Head of caudate nucleus (tissue), 42 donors: ENCODE measurements around the gene MRI1.
"Not testable (repeated sequence)": the region's sequence is repeated elsewhere in the genome, so short reads cannot be mapped to it uniquely, and the experiment has no call there.

Experiments used
- DNase-seq, 42 donors: peaks; one replicate each; pipeline versions ENCODE4 v3.0.0 to v3.0.0-alpha.2; 2020 to 2021; ENCODE audit warnings: mixed read lengths in 7 of 42
- intact Hi-C: fragments of 100-400 bp; cut with DNase I; formaldehyde crosslinking; loops from one replicate; pipeline ENCODE4 v1.15.0; 2022

Gene MRI1

DNA sequence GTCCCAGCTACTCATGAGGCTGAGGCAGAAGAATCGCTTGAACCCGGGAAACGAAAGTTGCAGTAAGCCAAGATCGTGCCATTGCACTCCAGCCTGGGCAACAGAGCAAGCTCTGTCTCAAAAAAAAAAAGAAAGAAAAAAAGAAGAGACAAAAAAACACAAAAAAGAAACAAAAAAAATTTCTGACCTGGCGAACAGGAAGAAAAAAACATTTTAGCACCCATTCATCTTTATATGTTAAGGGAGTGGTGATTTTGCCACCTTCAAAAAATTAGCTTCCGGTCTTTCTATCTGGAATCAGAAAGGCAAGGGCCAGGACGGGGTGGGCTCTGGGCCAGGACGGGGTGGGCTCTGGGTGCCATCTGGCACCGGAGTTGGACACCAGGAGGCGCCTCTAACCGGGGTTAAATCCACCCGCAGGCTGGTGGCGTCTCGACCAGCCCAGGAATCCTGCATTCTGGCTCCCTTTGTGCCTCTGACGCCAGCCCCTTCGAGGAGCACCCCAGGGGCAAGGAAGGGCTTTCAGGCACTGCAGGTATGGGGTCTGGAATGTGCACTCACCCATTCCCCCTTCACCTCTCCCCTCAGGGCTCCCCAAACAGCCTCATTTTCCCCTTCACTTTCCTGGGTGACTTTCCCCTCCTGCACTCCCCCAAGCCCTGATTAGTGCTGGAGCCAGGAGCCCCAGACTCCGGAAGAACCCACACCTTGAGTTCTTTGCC, 20.6 kb downstream of the MRI1 start:
- DNase-seq, result peak in 40 of 42 donors; percentile 42 to 88 (median 66)
- intact Hi-C loops, result loop anchor here (2.0 kb wide), 1 partner anchor 78 kb away; no protein-coding TSS in a partner anchor

DNA sequence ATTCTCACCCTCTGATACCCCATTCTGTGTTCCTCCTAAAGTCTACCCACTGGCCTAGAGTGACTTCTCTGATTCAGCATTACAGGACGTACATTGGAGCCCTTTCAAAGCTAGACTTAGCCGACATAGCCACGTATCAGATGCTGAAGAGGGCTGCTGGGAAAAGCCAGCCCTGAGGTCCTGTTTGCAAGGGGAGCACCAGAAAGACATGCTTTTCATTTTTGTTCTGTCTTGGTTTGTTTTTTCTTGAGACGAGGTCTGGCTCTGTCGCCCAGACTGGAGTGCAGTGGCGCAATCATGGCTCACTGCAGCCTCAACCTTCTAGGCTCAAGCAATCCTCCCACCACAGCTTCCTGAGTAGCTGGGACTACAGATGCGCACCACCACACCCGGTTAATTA, 24.7 kb downstream of the MRI1 start:
- intact Hi-C loops, result no loop called here
- DNase-seq, result no peak

DNA sequence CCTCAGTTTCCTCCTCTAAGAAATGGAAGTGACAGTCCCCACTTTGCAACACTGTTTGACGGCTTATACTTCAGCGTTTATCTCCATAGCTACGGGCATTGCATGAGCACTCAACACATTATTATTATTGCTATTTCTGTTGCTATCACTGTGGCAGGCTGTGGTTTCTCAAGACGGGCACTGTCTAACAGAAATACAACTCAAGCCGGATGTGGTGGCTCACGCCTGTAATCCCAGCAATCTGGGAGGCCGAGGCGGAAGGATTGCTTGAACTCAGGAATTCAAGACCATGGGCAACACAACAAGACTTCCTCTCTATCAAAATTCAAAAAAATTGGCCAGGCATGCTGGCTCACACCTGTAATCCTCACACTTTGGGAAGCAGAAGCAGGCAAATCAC, 26.0 kb downstream of the MRI1 start:
- intact Hi-C loops, result no loop called here
- DNase-seq, result no peak

- DNase-seq, intact Hi-C loops: not testable (repeated sequence)
These were observed 29.0 kb downstream of the MRI1 start for GRCh38 chr19:13793317-13793716.

GRCh38 chr19:13794398-13794756, 30.1 kb downstream of the MRI1 start:
- intact Hi-C loops, result no loop called here
- DNase-seq, result peak in 19 of 42 donors; percentile 19 to 75 (median 36)

- intact Hi-C loops, result loop anchor here (5.0 kb wide), 1 partner anchor 67 kb away; no protein-coding TSS in a partner anchor
- peak; percentile 95 to 99 (median 98) for DNase-seq
These were observed 30.7 kb downstream of the MRI1 start, which contains the start of gene ZSWIM4 for GRCh38 chr19:13794757-13795589. Gene ZSWIM4 (plus strand): TSS chr19:13795443. CDS start chr19:13795649, 206 bp downstream.

- peak in 4 of 42 donors; percentile 12 to 45 (median 20) for DNase-seq
- intact Hi-C loops, result loop anchor here (5.0 kb wide), 1 partner anchor 67 kb away; no protein-coding TSS in a partner anchor
These were observed 31.4 kb downstream of the MRI1 start for GRCh38 chr19:13795595-13796300.

GRCh38 chr19:13796301-13797057, 32.2 kb downstream of the MRI1 start:
- intact Hi-C loops, result loop anchor here (5.0 kb wide), 1 partner anchor 66 kb away; no protein-coding TSS in a partner anchor
- peak in 8 of 42 donors; percentile 11 to 55 (median 26) for DNase-seq

- no peak for DNase-seq
- intact Hi-C loops, result loop anchor here (5.0 kb wide), 1 partner anchor 65 kb away; no protein-coding TSS in a partner anchor
These were observed 32.7 kb downstream of the MRI1 start for GRCh38 chr19:13797058-13797440.

DNA sequence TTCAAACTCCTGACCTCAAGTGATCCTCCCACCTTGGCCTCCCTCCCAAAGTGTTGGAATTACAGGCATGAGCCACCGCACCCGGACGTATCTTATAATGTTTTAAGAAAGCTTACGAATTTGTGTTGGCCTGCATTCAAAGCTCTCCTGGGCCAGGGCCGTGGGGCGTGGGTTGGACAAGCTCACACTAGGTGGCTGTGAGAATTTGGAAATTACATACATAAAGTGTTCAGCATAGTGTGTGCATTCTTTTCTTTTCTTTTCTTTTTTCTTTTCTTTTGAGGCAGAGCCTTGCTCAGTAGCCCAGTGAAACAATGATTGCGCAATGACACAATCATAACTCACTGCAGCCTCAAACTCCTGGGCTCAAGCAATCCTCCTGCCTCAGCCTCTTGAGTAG, 33.5 kb downstream of the MRI1 start:
- no peak for DNase-seq
- intact Hi-C loops, result loop anchor here (5.0 kb wide), 1 partner anchor 64 kb away; no protein-coding TSS in a partner anchor

DNA sequence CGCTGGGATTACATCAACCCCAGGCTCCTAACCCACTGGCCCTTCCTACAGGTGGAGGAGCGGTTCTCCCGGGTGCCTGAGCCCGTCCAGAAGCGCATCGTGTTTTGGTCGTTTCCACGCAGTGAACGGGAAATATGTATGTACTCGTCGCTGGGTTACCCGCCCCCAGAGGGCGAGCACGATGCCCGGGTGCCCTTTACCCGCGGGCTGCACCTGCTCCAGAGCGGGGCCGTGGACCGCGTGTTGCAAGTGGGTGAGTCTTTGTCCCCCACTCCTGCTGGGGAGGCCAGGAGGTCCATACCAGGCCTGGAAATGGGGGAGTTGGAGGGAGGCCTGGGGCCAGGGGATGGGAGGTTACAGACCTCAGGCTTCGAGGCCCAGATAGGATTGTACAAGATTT, 35.3 kb downstream of the MRI1 start:
- DNase-seq, result no peak
- intact Hi-C loops, result loop anchor here (5.0 kb wide), 1 partner anchor 63 kb away; no protein-coding TSS in a partner anchor

DNA sequence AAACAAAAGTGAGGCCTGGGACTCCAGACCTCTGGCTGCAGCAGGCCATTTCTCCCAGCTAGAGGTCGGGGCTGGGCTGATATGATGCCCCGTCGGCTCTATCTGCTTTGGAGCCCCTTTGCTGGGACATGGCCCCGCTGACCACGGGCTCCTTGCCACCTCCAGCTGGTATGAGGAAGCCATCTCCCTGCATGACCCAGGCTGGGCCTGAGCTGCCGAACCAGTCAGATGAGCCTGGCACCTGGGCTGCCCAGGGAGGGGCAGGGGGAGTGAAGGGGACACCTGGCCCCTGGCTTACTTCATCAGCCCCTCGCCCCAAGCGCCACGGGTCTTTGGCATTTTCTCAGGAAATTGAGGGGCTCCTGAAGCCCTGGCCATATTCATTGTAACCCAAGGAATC, 38.7 kb downstream of the MRI1 start:
- intact Hi-C loops, result no loop called here

GRCh38 chr19:13804830-13805683, 40.7 kb downstream of the MRI1 start:
- DNase-seq, result peak in 25 of 42 donors; percentile 16 to 76 (median 35)
- intact Hi-C loops, result no loop called here

More for the DNA sequence above, 38.7 kb downstream of the MRI1 start:
- DNase-seq, result no peak

GRCh38 chr19:13806728-13807127, 42.4 kb downstream of the MRI1 start:
- DNase-seq, result no peak
- intact Hi-C loops, result no loop called here

- intact Hi-C loops, result no loop called here
- DNase-seq, result no peak
These were observed 43.2 kb downstream of the MRI1 start for GRCh38 chr19:13807421-13808021.

DNA sequence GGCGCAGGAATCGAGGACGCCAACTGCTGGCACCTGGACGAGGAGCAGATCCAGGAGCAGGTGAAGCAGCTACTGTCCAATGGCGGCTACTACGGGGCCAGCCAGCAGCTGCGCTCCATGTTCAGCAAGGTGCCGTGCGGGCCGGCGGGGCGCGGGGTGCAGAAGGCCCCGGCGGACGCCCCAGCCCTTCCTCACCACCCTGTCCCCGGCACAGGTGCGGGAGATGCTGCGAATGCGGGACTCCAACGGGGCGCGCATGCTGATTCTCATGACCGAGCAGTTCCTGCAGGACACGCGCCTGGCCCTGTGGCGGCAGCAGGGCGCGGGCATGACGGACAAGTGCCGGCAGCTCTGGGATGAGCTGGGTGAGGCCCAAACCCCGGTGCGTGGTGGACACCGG, 44.5 kb downstream of the MRI1 start:
- DNase-seq, result no peak
- intact Hi-C loops, result no loop called here

- no peak for DNase-seq
- intact Hi-C loops, result no loop called here
These were observed 48.2 kb downstream of the MRI1 start for GRCh38 chr19:13812544-13812943.
